Sigmoid colon (tissue), 7 donors: ENCODE measurements around the gene CLDN7. TPM values are rescaled to one million over a fixed set of nuclear protein-coding genes. Genes with fewer than 3 reads are reported as not detected.

Source experiments
- DNase-seq: peaks from one replicate; pipeline ENCODE4 v3.0.0-alpha.2; 2019
- H3K27ac ChIP-seq, 4 donors: fragments of 200-600 bp; sonication (generic); one replicate each; pipeline ENCODE4 v1.5.1; 2016 to 2019; ENCODE audit warnings: mild to moderate bottlenecking in 1 of 4
- H3K27me3 ChIP-seq, 3 donors: fragments of 200-600 bp; sonication (generic); one replicate each; pipeline ENCODE4 v1.5.1; 2019; ENCODE audit warnings: mild to moderate bottlenecking in 1 of 3
- H3K36me3 ChIP-seq, 4 donors: fragments of 200-600 bp; sonication (generic); one replicate each; pipeline ENCODE4 v1.5.1; 2016 to 2019
- H3K4me1 ChIP-seq, 4 donors: fragments of 200-600 bp; sonication (generic); one replicate each; pipeline ENCODE4 v1.5.1; 2017 to 2019
- H3K4me3 ChIP-seq, 4 donors: fragments of 200-600 bp; sonication (generic); one replicate each; pipeline ENCODE4 v1.5.1; 2017 to 2019; ENCODE audit warnings: mild to moderate bottlenecking in 2 of 4, moderate library complexity in 1 of 4
- H3K9me3 ChIP-seq, 4 donors: fragments of 200-600 bp in 3 of 4; sonication (generic) in 3 of 4; one replicate each; pipeline versions ENCODE4 v1.5.1 to v1.6.1; 2013 to 2019
- CTCF ChIP-seq, 4 experiments: fragments of 450-650 bp in 3 of 4; fragments of 200-600 bp in 1 of 4; IDR thresholded peaks; one replicate each; pipeline ENCODE4 v1.5.1; 2016 to 2019; ENCODE audit warnings: antibody characterized with exemption in 4 of 4, mild to moderate bottlenecking in 3 of 4, moderate library complexity in 2 of 4
- EP300 ChIP-seq, 4 donors: sonication (generic); formaldehyde crosslinking; IDR thresholded peaks; one replicate each; pipeline ENCODE4 v1.6.1; 2017; ENCODE audit warnings: antibody characterized with exemption in 4 of 4
- POLR2A ChIP-seq, 2 donors: fragments of 450-650 bp; IDR thresholded peaks; one replicate each; pipeline ENCODE4 v1.6.1; 2016; ENCODE audit warnings: antibody characterized with exemption in 2 of 2, mild to moderate bottlenecking in 2 of 2, moderate library complexity in 2 of 2
- POLR2AphosphoS5 ChIP-seq, 4 donors: sonication (generic); formaldehyde crosslinking; IDR thresholded peaks; one replicate each; pipeline ENCODE4 v1.6.1; 2017; ENCODE audit warnings: antibody characterized with exemption in 4 of 4
- WGBS, 2 donors: extraction: QIAGEN DNeasy Blood & Tissue Kit; methylation state at CpG; one replicate each; pipeline ENCODE4 v1.1.7; 2013; 5-methylcytosine and 5-hydroxymethylcytosine counted together
- intact Hi-C: fragments of 100-400 bp; cut with DNase I; formaldehyde crosslinking; loops from one replicate; pipeline ENCODE4 v1.15.1; 2023
- polyA plus RNA-seq, 3 donors: library from polyadenylated mRNA; stranded (reverse); fragments of 200-250 nt; gene quantifications; one replicate each; pipeline ENCODE4 v1.2.3, GENCODE V29; 2013
- total RNA-seq, 4 donors: library from RNA; depleted of rRNA; stranded (reverse); fragments of >200 nt; gene quantifications; one replicate each; pipeline ENCODE4 v1.1.0, GENCODE V29; 2016
- donor health status: healthy with polysubstance abuse.
- donor health status: Bipolar disorder and iron deficiency.
- donor health status: healthy.

Gene CLDN7
- total RNA-seq: 1 to 10 TPM in 3 of 4 donors, not detected in 1; 1.1 to 2.6 (median 1.9) TPM
- 100 to 1,000 TPM; 181 to 963 (median 332) TPM for polyA plus RNA-seq

- 2 to 5% methylated on average over 64 of the region's 64 CpGs for WGBS, 2 donors
- peak within 1 kb of the TSS; percentile 14 to 50 (median 36) for H3K4me3 ChIP-seq
- peaks cover 5 to 26% (median 12%) of the 10 kb centered on the region in 4 donors for H3K36me3 ChIP-seq
- no peak for DNase-seq
- H3K27me3 ChIP-seq: peaks cover 28 to 61% (median 55%) of the 10 kb centered on the region in 3 donors
- intact Hi-C loops: loop anchor here (5.0 kb wide), 2 partner anchors 40 to 80 kb away; no protein-coding TSS in a partner anchor
- H3K4me1 ChIP-seq: peaks cover 0 to 34% (median 25%) of the 10 kb centered on the region in 4 donors
- peak within 1 kb of the TSS in 3 of 4 donors; percentile 18 to 45 (median 37) for H3K27ac ChIP-seq
- peak in 1 of 4 donors; percentile 69 for TF ChIP-seq POLR2AphosphoS5 (IDR thresholded peaks at IDR 0.05)
- TF ChIP-seq POLR2A (IDR thresholded peaks at IDR 0.05): peak in 1 of 2 donors; percentile 61
- no peak for TF ChIP-seq EP300 (IDR thresholded peaks at IDR 0.05)
- TF ChIP-seq CTCF (IDR thresholded peaks at IDR 0.05): no peak
- no peaks in the 10 kb centered on the region for H3K9me3 ChIP-seq
Observed at GRCh38 chr17:7262192-7262934, at the start of gene CLDN7. TSS of gene CLDN7 (minus strand) at chr17:7262478. CDS start at chr17:7262043, 435 bp downstream.

- H3K27me3 ChIP-seq: no peaks in the 10 kb centered on the region
- H3K9me3 ChIP-seq: no peaks in the 10 kb centered on the region
- intact Hi-C loops: loop anchor here (10.0 kb wide), 1 partner anchor 824 kb away; no protein-coding TSS in a partner anchor
- peak overlapping the region in 1 of 4 donors; percentile 11 for H3K27ac ChIP-seq
- no peak for DNase-seq
- peaks cover 0 to 61% (median 56%) of the 10 kb centered on the region in 4 donors for H3K4me1 ChIP-seq
- TF ChIP-seq POLR2A (IDR thresholded peaks at IDR 0.05) (no peak), POLR2AphosphoS5 (IDR thresholded peaks at IDR 0.05) (no peak), CTCF (IDR thresholded peaks at IDR 0.05) (no peak), EP300 (IDR thresholded peaks at IDR 0.05) (no peak)
- 77 to 88% methylated on average over 7 of the region's 7 CpGs for WGBS, 2 donors
- peaks cover 39 to 51% (median 42%) of the 10 kb centered on the region in 4 donors for H3K36me3 ChIP-seq
- H3K4me3 ChIP-seq: no peak overlapping the region
Observed at GRCh38 chr17:7311110-7311705, 48.9 kb upstream of the CLDN7 start.

GRCh38 chr17:7309628-7310027, 47.4 kb upstream of the CLDN7 start:
- intact Hi-C loops: loop anchor here (5.0 to 10.0 kb wide), 4 partner anchors 67 to 825 kb away; partner anchors contain the start of genes GABARAP, POLR2A and SLC35G6
- H3K4me1 ChIP-seq: peaks cover 0 to 56% (median 48%) of the 10 kb centered on the region in 4 donors
- H3K36me3 ChIP-seq: peaks cover 39 to 47% (median 39%) of the 10 kb centered on the region in 4 donors
- H3K27ac ChIP-seq: peak overlapping the region; percentile 99 to 100 (median 100)
- H3K9me3 ChIP-seq: no peaks in the 10 kb centered on the region
- H3K4me3 ChIP-seq: peak overlapping the region in 1 of 4 donors; percentile 91
- no peaks in the 10 kb centered on the region for H3K27me3 ChIP-seq
- no peak for DNase-seq
- TF ChIP-seq CTCF (IDR thresholded peaks at IDR 0.05): no peak
- no peak for TF ChIP-seq EP300 (IDR thresholded peaks at IDR 0.05)
- TF ChIP-seq POLR2AphosphoS5 (IDR thresholded peaks at IDR 0.05): no peak
- no peak for TF ChIP-seq POLR2A (IDR thresholded peaks at IDR 0.05)
- WGBS, 2 donors: 77 to 86% methylated on average over 12 of the region's 12 CpGs

- no peaks in the 10 kb centered on the region for H3K27me3 ChIP-seq
- H3K36me3 ChIP-seq: peaks cover 36 to 45% (median 38%) of the 10 kb centered on the region in 4 donors
- intact Hi-C loops: loop anchor here (5.0 kb wide), 3 partner anchors 67 to 263 kb away; partner anchors contain the start of genes GABARAP, POLR2A and SLC35G6
- peaks cover 0 to 48% (median 40%) of the 10 kb centered on the region in 4 donors for H3K4me1 ChIP-seq
- DNase-seq: peak; percentile 89
- H3K9me3 ChIP-seq: no peaks in the 10 kb centered on the region
- no peak for TF ChIP-seq CTCF (IDR thresholded peaks at IDR 0.05)
- peak; percentile 28 to 69 (median 42) for TF ChIP-seq POLR2AphosphoS5 (IDR thresholded peaks at IDR 0.05)
- TF ChIP-seq EP300 (IDR thresholded peaks at IDR 0.05): no peak
- peak in 1 of 2 donors; percentile 50 for TF ChIP-seq POLR2A (IDR thresholded peaks at IDR 0.05)
- H3K27ac ChIP-seq: peak overlapping the region; percentile 99 to 100 (median 100)
- 0 to 1% methylated on average over 14 of the region's 14 CpGs for WGBS, 2 donors
- H3K4me3 ChIP-seq: peak overlapping the region; percentile 66 to 100 (median 96)
Observed at GRCh38 chr17:7308625-7309433, 46.6 kb upstream of the CLDN7 start.
